Keratinocyte (primary cell): ENCODE results near the gene LETMD1. TPM values are rescaled to one million over a fixed set of nuclear protein-coding genes. Genes with fewer than 3 reads are reported as not detected.

Source experiments
- DNase-seq: peaks from one replicate; pipeline ENCODE4 v3.0.0-alpha.2; 2011; ENCODE audit warnings: low read depth, missing footprints, low spot score
- FAIRE-seq: peaks from 2 replicates; lab custom pipeline; 2011; peaks lifted over from hg19 to GRCh38; lab: Jason Lieb, UNC
- H2AFZ ChIP-seq: 2 replicates; pipeline ENCODE4 v1.6.0; 2012; ENCODE audit warnings: low read length, control low read depth, inconsistent platforms; ENCODE audit not compliant: control insufficient read depth
- H3K27ac ChIP-seq: 2 replicates; pipeline ENCODE4 v1.5.1; 2011; ENCODE audit warnings: low read length; ENCODE audit not compliant: control insufficient read depth, insufficient read depth
- H3K27me3 ChIP-seq: 3 replicates; pipeline ENCODE4 v1.6.0; 2011; ENCODE audit warnings: low read length; ENCODE audit not compliant: control insufficient read depth, insufficient read depth; ENCODE audit errors: extremely low read depth
- H3K36me3 ChIP-seq, 2 experiments: 2 replicates in 1 of 2; 3 replicates in 1 of 2; pipeline ENCODE4 v1.5.1; 2011; ENCODE audit warnings: low read length in 2 of 2, mild to moderate bottlenecking in 1 of 2; ENCODE audit not compliant: control insufficient read depth in 2 of 2, insufficient read depth in 2 of 2; ENCODE audit errors: extremely low read depth in 1 of 2
- H3K4me1 ChIP-seq: 3 replicates; pipeline ENCODE4 v1.5.1; 2011; ENCODE audit warnings: low read length; ENCODE audit not compliant: control insufficient read depth, insufficient read depth; ENCODE audit errors: extremely low read depth
- H3K4me2 ChIP-seq: 3 replicates; pipeline ENCODE4 v1.6.0; 2011; ENCODE audit warnings: low read depth, low read length; ENCODE audit not compliant: control insufficient read depth, insufficient read depth; ENCODE audit errors: extremely low read depth
- H3K4me3 ChIP-seq, 3 experiments: fragments of 200-600 bp in 1 of 3; sonication (generic) in 1 of 3; 2 replicates in 2 of 3; 3 replicates in 1 of 3; pipeline ENCODE4 v1.5.1; 2011 to 2016; ENCODE audit warnings: low read length in 3 of 3, mild to moderate bottlenecking in 3 of 3, control low read depth in 2 of 3, inconsistent platforms in 1 of 3, low read depth in 1 of 3, mixed read lengths in 1 of 3, mixed run types in 1 of 3, moderate library complexity in 1 of 3; ENCODE audit not compliant: control insufficient read depth in 2 of 3, insufficient read depth in 2 of 3; ENCODE audit errors: extremely low read depth in 1 of 3
- H3K79me2 ChIP-seq: 2 replicates; pipeline ENCODE4 v1.6.0; 2012; ENCODE audit warnings: low read length; ENCODE audit not compliant: control insufficient read depth, insufficient read depth
- H3K9ac ChIP-seq: 3 replicates; pipeline ENCODE4 v1.6.0; 2011; ENCODE audit warnings: low read length; ENCODE audit not compliant: control insufficient read depth, insufficient read depth; ENCODE audit errors: extremely low read depth
- H3K9me1 ChIP-seq: 3 replicates; pipeline ENCODE4 v1.6.0; 2011; ENCODE audit warnings: low read length; ENCODE audit not compliant: control insufficient read depth, insufficient read depth; ENCODE audit errors: extremely low read depth
- H3K9me3 ChIP-seq: 2 replicates; pipeline ENCODE4 v1.5.1; 2012; ENCODE audit warnings: low read depth, low read length; ENCODE audit not compliant: control insufficient read depth
- H4K20me1 ChIP-seq: 3 replicates; pipeline ENCODE4 v1.6.0; 2011; ENCODE audit warnings: low read length; ENCODE audit not compliant: control insufficient read depth, insufficient read depth; ENCODE audit errors: extremely low read depth
- CTCF ChIP-seq, 3 experiments: IDR thresholded peaks in 1 of 3; conservative IDR thresholded peaks in 1 of 3; optimal IDR thresholded peaks in 1 of 3; 2 replicates in 2 of 3; 3 replicates in 1 of 3; pipeline versions ENCODE3 to v1.5.1; 2011; ENCODE audit warnings: low read length in 3 of 3, mild to moderate bottlenecking in 3 of 3, moderate library complexity in 2 of 3, control low read depth in 1 of 3, inconsistent platforms in 1 of 3; ENCODE audit not compliant: insufficient read depth in 2 of 3; ENCODE audit errors: extremely low read depth in 1 of 3
- EZH2 ChIP-seq: IDR thresholded peaks from one replicate; pipeline ENCODE4 v1.6.1; 2012; ENCODE audit warnings: inconsistent platforms, mild to moderate bottlenecking, low read length, moderate library complexity
- dilution Hi-C: fragments of 300-500 bp; cut with MboI; formaldehyde crosslinking; loops from one replicate; pipeline ENCODE4 v1.7.0; 2020; ENCODE audit warnings: low sequenced_read_pairs; ENCODE audit not compliant: extremely low pct_ligation_motif_present
- polyA plus RNA-seq, 5 experiments: library from polyadenylated mRNA; depleted of rRNA in 3 of 5; stranded (reverse) in 3 of 5; stranded (forward) in 1 of 5; unstranded in 1 of 5; fragments of >200 nt; gene quantifications; 1 replicate in 1 of 5; 2 replicates in 3 of 5; 3 replicates in 1 of 5; pipeline versions ENCODE4 v1.2.1 to v1.2.3, GENCODE V29; 2011 to 2012; ENCODE audit warnings: missing spikeins in 2 of 5, low read depth in 1 of 5, low replicate concordance in 1 of 5

Gene LETMD1
- polyA plus RNA-seq, 1 donor (not counting 4 experiments of a cell fraction or from before 2014, with no cell fraction given): 51.1 TPM

- no peak for DNase-seq
- no peak overlapping the region for H3K4me2 ChIP-seq
- H3K9ac ChIP-seq: no peak overlapping the region
- dilution Hi-C loops: no loop called here
- H4K20me1 ChIP-seq: no peaks in the 10 kb centered on the region
- TF ChIP-seq EZH2: no peak
- TF ChIP-seq CTCF (optimal IDR thresholded peaks at IDR 0.05 in 1 of 3, IDR thresholded peaks at IDR 0.05 in 1 of 3, conservative IDR thresholded peaks at IDR 0.05 in 1 of 3; ENCODE audit: extremely low read depth in 1 of 3, insufficient read depth in 2 of 3, low read length in 3 of 3): no peak
- peaks cover 25 to 45% of the 10 kb centered on the region in 2 experiments for H3K36me3 ChIP-seq
- H3K27ac ChIP-seq: no peak overlapping the region
- no peak overlapping the region for H2AFZ ChIP-seq
- H3K9me3 ChIP-seq: no peaks in the 10 kb centered on the region
- H3K4me1 ChIP-seq: peaks cover 4% of the 10 kb centered on the region
- no peak for FAIRE-seq
- H3K9me1 ChIP-seq: peaks cover 2% of the 10 kb centered on the region
- H3K4me3 ChIP-seq: no peak overlapping the region
- H3K79me2 ChIP-seq: no peaks in the 10 kb centered on the region
- no peaks in the 10 kb centered on the region for H3K27me3 ChIP-seq
Observed at GRCh38 chr12:51059086-51059485, 11.0 kb downstream of the LETMD1 start.

GRCh38 chr12:51062631-51063397, 14.7 kb downstream of the LETMD1 start:
- no peak overlapping the region for H3K27ac ChIP-seq
- no peak overlapping the region for H3K9ac ChIP-seq
- FAIRE-seq (no peak), DNase-seq (no peak)
- H3K9me1 ChIP-seq: peaks cover 2% of the 10 kb centered on the region
- no peaks in the 10 kb centered on the region for H3K27me3 ChIP-seq
- no peak overlapping the region for H3K4me2 ChIP-seq
- H4K20me1 ChIP-seq: no peaks in the 10 kb centered on the region
- dilution Hi-C loops: no loop called here
- no peak overlapping the region for H3K4me3 ChIP-seq
- H3K9me3 ChIP-seq: no peaks in the 10 kb centered on the region
- no peaks in the 10 kb centered on the region for H3K4me1 ChIP-seq
- no peak for TF ChIP-seq EZH2
- TF ChIP-seq CTCF (optimal IDR thresholded peaks at IDR 0.05 in 1 of 3, IDR thresholded peaks at IDR 0.05 in 1 of 3, conservative IDR thresholded peaks at IDR 0.05 in 1 of 3; ENCODE audit: extremely low read depth in 1 of 3, insufficient read depth in 2 of 3, low read length in 3 of 3): no peak
- no peaks in the 10 kb centered on the region for H3K79me2 ChIP-seq
- H3K36me3 ChIP-seq: peaks cover 36 to 55% of the 10 kb centered on the region in 2 experiments
- H2AFZ ChIP-seq: no peak overlapping the region
